Neural cell (in vitro differentiated cells): ENCODE data around the gene UBE2V1. TPM values are rescaled to one million over a fixed set of nuclear protein-coding genes. Genes with fewer than 3 reads are reported as not detected.

Experiments
- H2AFZ ChIP-seq: fragments of 200-600, 300-800 bp; sonication (generic), shearing (Covaris generic); 2 replicates; pipeline ENCODE4 v1.6.0; 2014; ENCODE audit warnings: low read depth, mild to moderate bottlenecking, antibody characterized with exemption, low read length, moderate library complexity
- H3F3A ChIP-seq: fragments of 200-600 bp; shearing (Covaris generic); 2 replicates; pipeline ENCODE4 v1.6.1; 2016; ENCODE audit warnings: mild to moderate bottlenecking, moderate library complexity, mixed read lengths, antibody characterized with exemption, low read length; ENCODE audit not compliant: insufficient read depth, poor library complexity, severe bottlenecking
- H3K27ac ChIP-seq: fragments of 200-600, 300-800 bp; sonication (generic), shearing (Covaris generic); 2 replicates; pipeline ENCODE4 v1.5.1; 2014; ENCODE audit warnings: mild to moderate bottlenecking, low read length, moderate library complexity
- H3K27me3 ChIP-seq: fragments of 300-800, 200-600 bp; sonication (generic), shearing (Covaris generic); 2 replicates; pipeline ENCODE4 v1.6.0; 2014; ENCODE audit warnings: mild to moderate bottlenecking, low read depth, low read length, moderate library complexity; ENCODE audit not compliant: insufficient read depth
- H3K36me3 ChIP-seq: fragments of 300-800, 200-600 bp; sonication (generic), shearing (Covaris generic); 2 replicates; pipeline ENCODE4 v1.5.1; 2014; ENCODE audit warnings: mild to moderate bottlenecking, antibody characterized with exemption, low read length, moderate library complexity; ENCODE audit not compliant: insufficient read depth
- H3K4me2 ChIP-seq: fragments of 300-800, 200-600 bp; sonication (generic), shearing (Covaris generic); 2 replicates; pipeline ENCODE4 v1.6.0; 2014; ENCODE audit warnings: mild to moderate bottlenecking, low read length
- H3K4me3 ChIP-seq: fragments of 300-800, 200-600 bp; sonication (generic), shearing (Covaris generic); 2 replicates; pipeline ENCODE4 v1.5.1; 2014; ENCODE audit warnings: mild to moderate bottlenecking, low read length, moderate library complexity
- H3K79me2 ChIP-seq: fragments of 200-600 bp; shearing (Covaris generic); replicated peaks from 2 replicates; pipeline ENCODE4 v1.6.0; 2014; ENCODE audit warnings: mild to moderate bottlenecking, low read length, moderate library complexity; ENCODE audit not compliant: insufficient read depth
- H3K9ac ChIP-seq: fragments of 300-800, 200-600 bp; sonication (generic), shearing (Covaris generic); 2 replicates; pipeline ENCODE4 v1.6.1; 2016; ENCODE audit warnings: mild to moderate bottlenecking, low read length, mixed read lengths
- H3K9me2 ChIP-seq: fragments of 200-600 bp; shearing (Covaris generic); 2 replicates; pipeline ENCODE4 v1.6.1; 2016; ENCODE audit warnings: mild to moderate bottlenecking, low read length, mixed read lengths; ENCODE audit not compliant: insufficient read depth
- H3K9me3 ChIP-seq: fragments of 200-600, 300-800 bp; sonication (generic), shearing (Covaris generic); 2 replicates; pipeline ENCODE4 v1.6.1; 2016; ENCODE audit warnings: mild to moderate bottlenecking, mixed run types, low read length, moderate library complexity, mixed read lengths
- H4K20me1 ChIP-seq: fragments of 200-600 bp; shearing (Covaris generic); 2 replicates; pipeline ENCODE4 v1.6.1; 2016; ENCODE audit warnings: mild to moderate bottlenecking, mixed run types; ENCODE audit not compliant: insufficient read depth
- CTCF ChIP-seq: fragments of 450-650 bp; IDR thresholded peaks from 2 replicates; pipeline ENCODE4 v1.5.1; 2014; ENCODE audit warnings: antibody characterized with exemption, mild to moderate bottlenecking, moderate library complexity; ENCODE audit not compliant: poor library complexity, severe bottlenecking
- EP300 ChIP-seq: fragments of 450-650 bp; conservative IDR thresholded peaks from 2 replicates; pipeline ENCODE4 v1.6.1; 2014; ENCODE audit warnings: antibody characterized with exemption, mild to moderate bottlenecking, moderate library complexity; ENCODE audit not compliant: poor library complexity, severe bottlenecking
- EZH2 ChIP-seq: fragments of 200-600, 300-800 bp; shearing (Covaris generic), sonication (generic); IDR thresholded peaks from 2 replicates; pipeline ENCODE4 v1.6.1; 2014; ENCODE audit warnings: antibody characterized with exemption, low read length, borderline replicate concordance, mild to moderate bottlenecking; ENCODE audit not compliant: insufficient read depth, poor library complexity, severe bottlenecking
- MXI1 ChIP-seq: fragments of 450-650 bp; conservative IDR thresholded peaks from 2 replicates; pipeline ENCODE4 v1.6.1; 2014; ENCODE audit warnings: antibody characterized with exemption, mild to moderate bottlenecking; ENCODE audit not compliant: poor library complexity, severe bottlenecking
- POLR2AphosphoS5 ChIP-seq: IDR thresholded peaks from 2 replicates; pipeline ENCODE4 v1.6.1; 2012
- RAD21 ChIP-seq: fragments of 450-650 bp; conservative IDR thresholded peaks from 2 replicates; pipeline ENCODE4 v1.6.1; 2014; ENCODE audit warnings: antibody characterized with exemption, mild to moderate bottlenecking, moderate library complexity
- REST ChIP-seq: IDR thresholded peaks from 2 replicates; pipeline ENCODE4 v1.6.1; 2012; ENCODE audit warnings: borderline replicate concordance
- TAF1 ChIP-seq: IDR thresholded peaks from 2 replicates; pipeline ENCODE4 v1.6.1; 2012; ENCODE audit warnings: low read depth
- polyA plus RNA-seq: library from polyadenylated mRNA; depleted of rRNA; stranded (reverse); fragments of >200 nt; gene quantifications from 2 replicates; pipeline ENCODE4 v1.2.3, GENCODE V29; 2014

The UBE2V1 gene
- polyA plus RNA-seq, 1 donor from 2014 or later: 34.4 TPM

GRCh38 chr20:50116368-50116999 lies 3.5 kb upstream of the UBE2V1 start:
- Histone ChIP-seq H4K20me1 (no peaks in the 10 kb centered on the region), H3K4me2 (peak overlapping the region; percentile 93), H3K9me2 (no peaks in the 10 kb centered on the region), H2AFZ (peak overlapping the region; percentile 84), H3K27me3 (no peaks in the 10 kb centered on the region), H3K36me3 (no peaks in the 10 kb centered on the region), H3K4me3 (peak overlapping the region; percentile 66), H3K27ac (peak overlapping the region; percentile 64), H3F3A (no peaks in the 10 kb centered on the region), H3K9me3 (no peaks in the 10 kb centered on the region), H3K79me2 (peaks cover 28% of the 10 kb centered on the region), H3K9ac (peak overlapping the region; percentile 56)
- TF ChIP-seq TAF1: no peak
- TF ChIP-seq EP300: no peak
- TF ChIP-seq CTCF: no peak
- TF ChIP-seq MXI1: no peak
- TF ChIP-seq EZH2: no peak

- Histone ChIP-seq H3K9ac (peak overlapping the region; percentile 56), H3K27ac (peak overlapping the region; percentile 64), H2AFZ (peak overlapping the region; percentile 84), H3K4me2 (peak overlapping the region; percentile 93), H3F3A (no peaks in the 10 kb centered on the region), H4K20me1 (no peaks in the 10 kb centered on the region), H3K36me3 (no peaks in the 10 kb centered on the region), H3K9me3 (no peaks in the 10 kb centered on the region), H3K4me3 (peak overlapping the region; percentile 66), H3K9me2 (no peaks in the 10 kb centered on the region), H3K27me3 (no peaks in the 10 kb centered on the region), H3K79me2 (peaks cover 35% of the 10 kb centered on the region)
- TF ChIP-seq POLR2AphosphoS5 (peak; percentile 71), EP300 (no peak), MXI1 (no peak), CTCF (no peak)
Measured at GRCh38 chr20:50115591-50116367, 2.8 kb upstream of the UBE2V1 start.

- Histone ChIP-seq H3K27me3 (no peaks in the 10 kb centered on the region), H3F3A (no peaks in the 10 kb centered on the region), H3K36me3 (no peaks in the 10 kb centered on the region), H3K27ac (no peak overlapping the region), H3K4me2 (peak overlapping the region; percentile 93), H3K79me2 (peaks cover 42% of the 10 kb centered on the region), H3K9ac (peak overlapping the region; percentile 29), H4K20me1 (no peaks in the 10 kb centered on the region), H3K4me3 (peak overlapping the region; percentile 66), H3K9me3 (no peaks in the 10 kb centered on the region), H2AFZ (no peak overlapping the region), H3K9me2 (no peaks in the 10 kb centered on the region)
- no peak for TF ChIP-seq CTCF
- TF ChIP-seq REST: no peak
- TF ChIP-seq EZH2: no peak
- no peak for TF ChIP-seq EP300
- no peak for TF ChIP-seq MXI1
- TF ChIP-seq POLR2AphosphoS5: no peak
- no peak for TF ChIP-seq TAF1
- TF ChIP-seq RAD21: no peak
Measured at GRCh38 chr20:50115041-50115512, 2.1 kb upstream of the UBE2V1 start.
